NOMO-1 (cell line): ENCODE results near the gene AP1M1.

Experiments
- DNase-seq, 2 experiments: peaks; one replicate each; lab custom pipeline; 2025; ENCODE audit not compliant: unreplicated experiment in 2 of 2; lab: John Stamatoyannopoulos, UW

Gene AP1M1

GRCh38 chr19:16197622-16198369 lies at the start of gene AP1M1:
Gene AP1M1 (plus strand): TSS chr19:16197911. CDS start chr19:16198027, 116 bp downstream.
- peak; percentile 93 to 95 for DNase-seq

DNA sequence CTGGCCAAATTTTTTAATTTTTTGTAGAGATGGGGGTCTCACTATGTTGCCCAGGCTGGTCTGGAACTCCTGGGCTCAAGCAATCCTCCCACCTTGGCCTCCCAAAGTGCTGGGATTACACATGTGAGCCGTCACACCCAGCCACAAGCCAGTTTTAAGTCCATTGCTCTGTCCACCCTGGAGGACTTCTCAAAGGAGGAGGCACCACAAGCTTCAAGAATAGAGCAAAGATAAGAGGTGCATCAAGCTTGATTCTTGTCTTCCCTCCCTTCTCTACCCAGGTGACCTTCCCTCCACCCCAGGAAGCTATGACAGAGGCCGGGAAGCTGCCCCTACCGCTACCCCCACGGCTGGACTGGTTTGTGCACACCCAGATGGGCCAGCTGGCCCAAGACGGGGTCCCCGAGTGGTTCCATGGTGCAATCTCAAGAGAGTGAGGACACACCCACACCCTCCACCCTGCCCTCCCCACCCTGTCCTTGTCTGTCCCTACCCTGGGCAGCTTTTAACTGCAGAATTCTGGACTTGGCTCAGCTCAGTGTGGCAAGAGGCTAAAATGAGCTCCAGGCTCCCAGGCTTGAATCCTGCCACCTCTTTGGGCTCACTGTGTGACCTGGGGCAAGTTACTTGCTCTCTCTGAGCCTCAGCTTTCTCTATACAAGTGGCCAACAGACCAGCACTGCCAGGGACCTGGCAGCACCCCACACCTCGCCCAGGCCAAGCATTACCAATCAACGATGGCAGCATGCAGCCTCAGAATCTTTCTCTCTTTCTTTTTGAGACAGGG lies 49.1 kb upstream of the AP1M1 start:
- DNase-seq: no peak

DNA sequence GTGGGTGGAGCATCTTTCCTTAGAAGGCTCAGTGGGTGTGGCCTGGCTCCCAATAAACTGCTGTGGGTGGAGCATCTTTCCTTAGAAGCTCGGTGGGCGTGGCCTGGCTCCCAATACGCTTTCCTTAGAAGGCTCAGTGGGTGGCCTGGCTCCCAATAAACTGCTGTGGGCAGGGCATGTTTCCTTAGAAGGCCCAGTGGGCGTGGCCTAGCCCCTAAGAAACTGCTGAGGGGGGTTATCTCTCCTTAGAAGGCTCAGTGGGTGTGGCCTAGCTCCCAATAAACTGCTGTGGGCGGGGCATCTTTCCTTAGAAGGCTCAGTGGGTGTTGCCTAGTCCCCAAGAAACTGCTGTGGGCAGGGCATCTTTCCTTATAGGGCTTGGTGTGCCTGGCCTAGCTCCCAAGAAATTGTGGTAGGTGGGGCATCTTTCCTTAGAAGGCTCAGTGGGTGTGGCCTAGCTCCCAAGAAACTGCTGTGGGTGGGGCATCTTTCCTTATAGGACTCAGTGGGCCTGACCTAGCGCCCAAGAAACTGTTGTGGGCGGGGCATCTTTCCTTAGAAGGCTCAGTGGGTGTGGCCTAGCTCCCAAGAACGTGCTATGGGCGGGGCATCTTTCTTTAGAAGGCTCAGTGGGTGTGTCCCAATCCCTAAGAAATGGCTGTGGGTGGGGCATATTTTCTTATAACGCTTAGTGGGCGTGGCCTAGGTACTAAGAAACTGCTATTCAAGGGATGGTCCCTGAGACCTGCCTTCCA lies 44.0 kb upstream of the AP1M1 start:
- DNase-seq: no peak

GRCh38 chr19:16154557-16154956 lies 43.2 kb upstream of the AP1M1 start:
- no peak for DNase-seq

GRCh38 chr19:16155128-16155527 lies 42.6 kb upstream of the AP1M1 start:
- no peak for DNase-seq

DNA sequence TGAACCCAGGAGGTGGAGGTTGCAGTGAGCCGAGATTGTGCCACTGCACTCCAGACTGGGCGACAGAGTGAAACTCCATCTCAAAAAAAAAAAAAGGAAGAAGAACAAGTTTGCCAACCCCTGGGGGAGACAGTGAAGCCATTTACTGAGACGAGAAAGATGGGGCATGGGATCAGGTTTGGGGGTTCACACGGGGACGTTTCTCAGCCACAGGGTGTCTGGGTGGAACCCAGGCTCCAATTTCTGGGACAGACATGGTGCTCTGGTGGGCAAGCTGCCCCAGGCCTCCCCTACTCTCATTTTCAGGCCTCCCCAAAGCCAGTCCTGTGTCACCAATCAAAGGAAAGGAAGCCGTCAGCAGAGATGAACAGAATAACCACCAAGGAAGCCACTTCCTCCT lies 40.8 kb upstream of the AP1M1 start:
- DNase-seq: no peak

GRCh38 chr19:16157601-16158000 lies 40.1 kb upstream of the AP1M1 start:
- no peak for DNase-seq

- no peak for DNase-seq
Measured at GRCh38 chr19:16159655-16160054, 38.1 kb upstream of the AP1M1 start.

DNA sequence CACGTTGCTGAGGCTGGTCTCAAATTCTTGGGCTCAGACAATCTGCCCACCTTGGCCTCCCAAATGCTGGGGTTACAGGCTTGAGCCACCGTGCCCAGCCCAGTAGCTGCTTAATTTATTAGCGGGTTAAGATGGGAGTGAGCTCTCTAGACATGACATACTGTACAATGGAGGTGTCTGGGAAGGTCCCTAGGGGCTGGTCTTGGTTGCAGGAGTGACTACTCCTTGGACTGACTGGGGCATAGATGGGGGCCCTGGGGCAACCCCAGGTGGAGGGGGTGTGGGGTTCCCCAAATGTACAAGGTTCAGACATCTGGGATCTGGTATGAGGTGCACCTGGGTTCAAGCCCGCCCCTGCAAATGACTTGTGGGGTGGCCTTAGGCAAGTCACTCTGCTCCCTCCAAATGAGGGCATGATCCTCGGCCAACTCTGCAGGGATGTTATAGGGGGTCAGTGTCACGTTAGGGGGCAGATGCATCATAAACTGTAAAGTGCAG lies 37.2 kb upstream of the AP1M1 start:
- DNase-seq: no peak

DNA sequence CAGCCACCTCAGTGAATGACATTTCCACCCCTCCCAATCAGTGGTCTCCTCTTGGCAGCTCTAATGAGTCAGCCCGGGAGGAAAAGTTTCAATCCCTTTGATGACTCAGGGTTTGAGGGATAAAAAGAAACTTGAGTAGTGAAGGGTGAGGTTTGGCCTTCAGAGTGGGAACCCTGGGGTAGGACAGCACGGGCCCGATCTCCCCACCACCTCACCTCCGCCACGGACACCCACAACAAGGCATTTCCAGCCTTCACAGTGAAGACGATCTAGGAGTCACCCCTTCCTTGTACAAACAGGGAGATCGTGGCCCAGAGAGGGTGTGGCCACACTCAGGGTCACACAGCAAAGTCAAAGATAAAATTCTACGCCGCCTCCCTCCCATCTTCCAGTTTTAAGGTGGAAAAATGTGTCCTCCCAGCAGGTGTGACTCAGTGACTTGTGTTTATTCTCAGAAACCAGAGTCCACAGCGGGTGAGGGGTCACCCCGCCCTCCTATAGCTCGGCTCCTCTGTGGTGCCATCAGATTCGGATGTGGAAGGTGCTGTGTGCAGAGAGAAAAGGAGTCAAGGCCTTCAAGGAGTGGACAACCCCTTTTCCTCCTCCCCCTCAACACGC lies 36.7 kb upstream of the AP1M1 start:
- no peak for DNase-seq

DNA sequence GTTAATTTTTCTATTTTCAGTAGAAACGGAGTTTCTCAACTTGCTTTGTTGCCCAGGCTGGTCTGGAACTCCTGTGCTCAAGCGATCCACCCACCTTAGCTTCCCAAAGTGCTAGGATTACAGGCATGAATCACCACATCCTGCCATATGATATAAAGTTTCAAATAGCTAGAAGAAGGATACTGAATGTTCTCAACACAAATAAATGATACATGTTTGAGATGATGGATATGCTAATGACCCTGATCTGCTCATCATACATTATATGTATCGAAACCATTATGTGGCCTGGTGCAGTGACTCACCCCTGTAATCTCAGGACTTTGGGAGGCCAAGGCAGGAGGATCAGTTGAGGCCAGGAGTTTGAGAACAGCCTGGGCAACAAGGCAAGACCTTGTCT lies 35.9 kb upstream of the AP1M1 start:
- no peak for DNase-seq

- no peak for DNase-seq
Measured at GRCh38 chr19:16164222-16164890, 33.4 kb upstream of the AP1M1 start.

- DNase-seq: no peak
Measured at GRCh38 chr19:16166417-16166816, 31.3 kb upstream of the AP1M1 start.

- DNase-seq: no peak
Measured at GRCh38 chr19:16167055-16167454, 30.7 kb upstream of the AP1M1 start.

DNA sequence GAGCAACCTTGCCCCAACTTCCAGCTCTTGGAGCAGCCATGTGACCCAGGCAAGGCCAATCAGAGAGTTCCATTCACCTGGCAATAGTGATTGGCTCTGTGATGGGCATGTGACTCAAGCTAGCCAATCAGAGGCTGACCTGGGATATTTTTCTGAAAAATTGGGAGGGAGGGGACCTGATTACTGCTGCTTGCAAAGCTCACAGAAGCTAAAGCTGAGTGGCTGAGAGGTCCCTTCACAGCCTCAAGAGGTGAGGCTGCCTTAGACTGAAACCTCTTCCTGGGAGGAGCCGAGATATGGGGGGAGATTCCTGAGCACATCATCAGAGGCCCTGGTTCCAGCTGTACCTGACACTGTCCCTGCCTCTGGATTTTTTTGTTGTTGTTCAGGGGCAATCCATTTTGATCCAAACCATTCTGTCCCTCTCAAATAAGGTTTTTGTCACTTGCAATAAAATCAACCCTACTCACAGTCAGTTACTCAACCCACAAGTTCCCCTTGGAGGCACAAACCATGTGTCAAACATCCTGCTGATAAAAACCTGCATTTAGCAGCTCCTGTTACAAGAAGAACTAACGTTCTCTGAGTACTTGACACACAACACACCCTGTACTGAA lies 29.1 kb upstream of the AP1M1 start:
- peak; percentile 68 to 85 for DNase-seq

- no peak for DNase-seq
Measured at GRCh38 chr19:16170134-16170533, 27.6 kb upstream of the AP1M1 start.

DNA sequence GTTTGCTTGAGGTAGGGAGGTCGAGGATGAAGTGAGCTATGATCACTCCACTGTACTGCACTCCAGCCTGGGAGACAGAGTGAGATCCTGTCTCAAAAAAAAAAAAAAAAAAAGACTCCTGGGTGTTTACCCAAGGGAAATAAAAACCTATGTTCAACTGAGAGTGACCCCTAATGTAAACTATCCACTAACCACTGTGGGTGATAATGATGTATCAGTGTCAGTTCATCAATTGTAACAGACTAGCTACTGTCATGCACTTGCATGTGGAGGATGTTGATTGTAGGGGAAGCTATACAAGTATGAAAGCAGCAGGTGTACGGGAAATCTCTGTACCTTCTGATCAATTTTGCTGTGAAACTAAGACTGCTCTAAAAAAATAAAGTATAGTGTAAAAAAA lies 21.8 kb upstream of the AP1M1 start:
- no peak for DNase-seq

DNA sequence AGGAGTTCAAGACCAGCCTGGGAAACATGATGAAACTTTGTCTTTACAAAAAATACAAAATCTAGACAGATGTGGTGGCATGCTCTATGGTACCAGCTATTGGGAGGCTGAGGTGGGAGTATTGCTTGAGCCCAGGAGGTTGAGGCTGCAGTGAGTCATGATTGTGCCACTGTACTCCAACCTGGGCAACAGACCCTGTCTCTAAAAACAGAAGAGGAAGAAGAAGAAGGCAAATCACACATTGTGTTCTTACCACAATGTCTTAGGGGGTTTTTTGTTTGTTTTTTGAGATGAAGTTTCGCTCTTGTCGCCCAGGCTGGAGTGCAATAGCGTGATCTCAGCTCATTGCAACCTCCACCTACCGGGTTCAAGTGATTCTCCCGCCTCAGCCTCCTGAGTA lies 18.8 kb upstream of the AP1M1 start:
- DNase-seq: peak in 1 of 2 experiments; percentile 15

DNA sequence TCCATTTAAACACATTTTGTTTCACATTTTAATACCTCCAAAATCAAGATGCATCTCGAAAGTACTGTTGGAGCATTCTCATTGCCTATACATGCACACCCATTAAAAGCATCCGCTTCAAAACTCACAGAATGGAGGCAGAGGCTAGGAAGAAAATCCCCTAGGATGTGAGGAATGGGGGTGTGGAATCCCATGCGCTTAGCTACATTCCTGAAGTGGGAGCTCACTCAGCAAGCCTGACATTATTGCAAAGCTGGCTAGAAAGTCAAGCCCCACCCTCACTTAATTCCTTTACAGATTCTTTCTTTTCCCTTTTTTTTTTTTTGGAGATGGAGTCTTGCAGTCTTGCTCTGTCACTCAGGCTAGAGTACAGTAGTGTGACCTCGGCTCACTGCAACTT lies 17.1 kb upstream of the AP1M1 start:
- DNase-seq: no peak

DNA sequence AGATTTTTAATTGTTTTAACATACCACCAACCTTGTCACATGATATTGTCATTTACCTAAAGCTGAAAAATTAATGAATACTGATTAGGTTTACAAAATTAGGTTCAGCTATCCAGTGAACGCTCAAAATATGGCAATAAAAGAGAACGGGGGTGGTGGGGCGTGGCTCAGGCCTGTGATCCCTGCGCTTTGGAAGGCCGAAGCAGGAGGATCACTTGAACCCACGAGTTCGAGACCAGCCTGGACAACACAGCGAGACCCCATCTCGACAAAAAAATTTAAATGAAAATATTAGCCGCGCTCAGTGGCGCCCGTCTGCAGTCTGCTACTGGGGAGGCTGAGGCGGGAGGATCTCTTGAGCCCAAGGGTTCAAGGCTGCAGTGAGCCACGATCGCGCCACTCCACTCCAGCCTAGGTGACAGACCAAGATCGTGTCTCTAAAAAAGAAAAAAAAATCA lies 13.0 kb upstream of the AP1M1 start:
- no peak for DNase-seq
